ENCODE measurements around the gene KLK13. TPM values are rescaled to one million over a fixed set of nuclear protein-coding genes. Genes with fewer than 3 reads are reported as not detected.

KLK13 gene
- total RNA-seq, 1 donor = not detected

GRCh38 chr19:51108805-51109146 lies 43.9 kb upstream of the KLK13 start:
- peak overlapping the region; percentile 91 for H3K4me2 ChIP-seq (ENCODE audit: insufficient read depth, low read length)
- DNase-seq (ENCODE audit: insufficient read length, low spot score, missing footprints) = no peak
- H3K9me3 ChIP-seq (ENCODE audit: low read depth, low read length) = no peaks in the 10 kb centered on the region
- peaks cover 3% of the 10 kb centered on the region for H3K27me3 ChIP-seq (ENCODE audit: insufficient read depth, low read length)
- peak overlapping the region; percentile 18 for H3K27ac ChIP-seq (ENCODE audit: low read depth, low read length)
- H3K4me1 ChIP-seq (ENCODE audit: insufficient read depth, low read length) = peaks cover 11% of the 10 kb centered on the region
- peak overlapping the region; percentile 97 for H2AFZ ChIP-seq (ENCODE audit: low read length)
- TF ChIP-seq CTCF (IDR thresholded peaks at IDR 0.05; ENCODE audit: extremely low read depth, low read depth, low read length) = no peak
- H3K79me2 ChIP-seq (ENCODE audit: insufficient read depth, low read length) = peaks cover 37% of the 10 kb centered on the region
- H3K36me3 ChIP-seq (ENCODE audit: insufficient read depth, low read length) = peaks cover 8% of the 10 kb centered on the region
- H4K20me1 ChIP-seq (ENCODE audit: insufficient read depth, low read length) = peaks cover 6% of the 10 kb centered on the region
- H3K4me3 ChIP-seq (ENCODE audit: insufficient read depth, low read length) = peak overlapping the region; percentile 94

GRCh38 chr19:51108066-51108804 lies 43.3 kb upstream of the KLK13 start, which contains the start of gene CTU1:
TSS of gene CTU1 (minus strand) at chr19:51108409. CDS start at chr19:51104569, 3,840 bp downstream.
- peaks cover 11% of the 10 kb centered on the region for H3K4me1 ChIP-seq (ENCODE audit: insufficient read depth, low read length)
- H3K4me3 ChIP-seq (ENCODE audit: insufficient read depth, low read length) = peak within 1 kb of the TSS; percentile 94
- H3K27me3 ChIP-seq (ENCODE audit: insufficient read depth, low read length) = no peaks in the 10 kb centered on the region
- peak; percentile 99 for DNase-seq (ENCODE audit: insufficient read length, low spot score, missing footprints)
- peaks cover 39% of the 10 kb centered on the region for H3K79me2 ChIP-seq (ENCODE audit: insufficient read depth, low read length)
- H4K20me1 ChIP-seq (ENCODE audit: insufficient read depth, low read length) = peaks cover 6% of the 10 kb centered on the region
- peaks cover 13% of the 10 kb centered on the region for H3K36me3 ChIP-seq (ENCODE audit: insufficient read depth, low read length)
- H2AFZ ChIP-seq (ENCODE audit: low read length) = peak within 1 kb of the TSS; percentile 97
- TF ChIP-seq CTCF (IDR thresholded peaks at IDR 0.05; ENCODE audit: extremely low read depth, low read depth, low read length) = no peak
- H3K4me2 ChIP-seq (ENCODE audit: insufficient read depth, low read length) = peak within 1 kb of the TSS; percentile 92
- no peaks in the 10 kb centered on the region for H3K9me3 ChIP-seq (ENCODE audit: low read depth, low read length)
- H3K27ac ChIP-seq (ENCODE audit: low read depth, low read length) = peak within 1 kb of the TSS; percentile 76

GRCh38 chr19:51107406-51108065 lies 42.6 kb upstream of the KLK13 start:
- Histone ChIP-seq H3K27me3 (ENCODE audit: insufficient read depth, low read length) (no peaks in the 10 kb centered on the region), H3K79me2 (ENCODE audit: insufficient read depth, low read length) (peaks cover 42% of the 10 kb centered on the region), H3K27ac (ENCODE audit: low read depth, low read length) (peak overlapping the region; percentile 76), H3K4me1 (ENCODE audit: insufficient read depth, low read length) (peaks cover 11% of the 10 kb centered on the region), H3K4me2 (ENCODE audit: insufficient read depth, low read length) (peak overlapping the region; percentile 92), H3K9me3 (ENCODE audit: low read depth, low read length) (no peaks in the 10 kb centered on the region), H2AFZ (ENCODE audit: low read length) (peak overlapping the region; percentile 95), H3K4me3 (ENCODE audit: insufficient read depth, low read length) (peak overlapping the region; percentile 94), H4K20me1 (ENCODE audit: insufficient read depth, low read length) (peaks cover 8% of the 10 kb centered on the region), H3K36me3 (ENCODE audit: insufficient read depth, low read length) (peaks cover 20% of the 10 kb centered on the region)
- DNase-seq (ENCODE audit: insufficient read length, low spot score, missing footprints) = peak; percentile 88
- TF ChIP-seq CTCF (IDR thresholded peaks at IDR 0.05; ENCODE audit: extremely low read depth, low read depth, low read length) = no peak

- Histone ChIP-seq H4K20me1 (ENCODE audit: insufficient read depth, low read length) (peaks cover 30% of the 10 kb centered on the region), H3K4me3 (ENCODE audit: insufficient read depth, low read length) (no peak overlapping the region), H3K36me3 (ENCODE audit: insufficient read depth, low read length) (peaks cover 28% of the 10 kb centered on the region), H2AFZ (ENCODE audit: low read length) (no peak overlapping the region), H3K4me2 (ENCODE audit: insufficient read depth, low read length) (no peak overlapping the region), H3K27me3 (ENCODE audit: insufficient read depth, low read length) (no peaks in the 10 kb centered on the region), H3K27ac (ENCODE audit: low read depth, low read length) (no peak overlapping the region), H3K79me2 (ENCODE audit: insufficient read depth, low read length) (peaks cover 57% of the 10 kb centered on the region), H3K4me1 (ENCODE audit: insufficient read depth, low read length) (peaks cover 15% of the 10 kb centered on the region), H3K9me3 (ENCODE audit: low read depth, low read length) (no peaks in the 10 kb centered on the region)
- no peak for DNase-seq (ENCODE audit: insufficient read length, low spot score, missing footprints)
- no peak for TF ChIP-seq CTCF (IDR thresholded peaks at IDR 0.05; ENCODE audit: extremely low read depth, low read depth, low read length)
Observed at GRCh38 chr19:51103926-51104341, 39.0 kb upstream of the KLK13 start.
